HG02571 (cell line): Measurements from ENCODE around the gene SDR42E1.
"Not testable (repeated sequence)": the region's sequence is repeated elsewhere in the genome, so short reads cannot be mapped to it uniquely, and the experiment has no call there.

Experiments
- ATAC-seq: cut with Tn5 transposase; IDR thresholded peaks from one replicate; pipeline ENCODE4 v1.9.1; 2021; ENCODE audit warnings: mild to moderate bottlenecking, moderate library complexity; ENCODE audit not compliant: unreplicated experiment

SDR42E1 gene

DNA sequence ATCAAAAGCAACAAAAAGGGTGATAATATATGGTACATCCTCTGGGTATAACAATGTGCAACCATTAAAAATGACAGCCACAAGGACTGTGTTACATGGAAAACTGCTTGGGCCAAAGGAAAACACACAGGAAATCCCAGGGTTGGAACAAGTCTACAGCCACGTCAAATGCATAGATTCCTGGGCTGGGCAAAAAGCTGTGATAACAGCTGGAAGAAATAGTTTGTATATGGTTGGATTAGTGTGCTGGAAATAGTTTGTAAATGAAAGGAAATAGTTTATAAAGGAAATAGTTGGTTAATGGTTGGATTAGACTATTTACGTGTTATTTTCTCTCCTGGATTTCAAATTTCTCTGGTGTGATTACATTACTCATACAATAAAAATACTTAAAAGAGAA is 26.4 kb upstream of the SDR42E1 start:
- no peak for ATAC-seq

DNA sequence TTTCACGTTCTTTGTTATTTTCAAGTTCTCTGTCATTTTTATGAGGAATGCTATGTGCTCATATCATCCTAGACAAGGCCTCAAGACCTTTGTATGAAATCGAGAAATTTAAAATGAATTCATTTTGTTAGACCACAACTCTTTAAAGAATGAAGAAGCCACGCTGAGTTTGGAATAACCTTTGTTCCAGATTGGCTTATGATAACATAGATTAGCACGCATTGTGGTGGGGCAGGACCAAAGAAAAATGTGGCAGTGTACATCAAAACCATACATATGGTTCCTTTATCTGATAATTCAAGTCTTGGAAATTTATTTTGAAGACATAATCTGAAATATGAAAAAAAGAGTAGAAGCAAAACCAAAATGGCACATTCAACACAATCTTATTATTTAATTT is 26.0 kb upstream of the SDR42E1 start:
- ATAC-seq: no peak

DNA sequence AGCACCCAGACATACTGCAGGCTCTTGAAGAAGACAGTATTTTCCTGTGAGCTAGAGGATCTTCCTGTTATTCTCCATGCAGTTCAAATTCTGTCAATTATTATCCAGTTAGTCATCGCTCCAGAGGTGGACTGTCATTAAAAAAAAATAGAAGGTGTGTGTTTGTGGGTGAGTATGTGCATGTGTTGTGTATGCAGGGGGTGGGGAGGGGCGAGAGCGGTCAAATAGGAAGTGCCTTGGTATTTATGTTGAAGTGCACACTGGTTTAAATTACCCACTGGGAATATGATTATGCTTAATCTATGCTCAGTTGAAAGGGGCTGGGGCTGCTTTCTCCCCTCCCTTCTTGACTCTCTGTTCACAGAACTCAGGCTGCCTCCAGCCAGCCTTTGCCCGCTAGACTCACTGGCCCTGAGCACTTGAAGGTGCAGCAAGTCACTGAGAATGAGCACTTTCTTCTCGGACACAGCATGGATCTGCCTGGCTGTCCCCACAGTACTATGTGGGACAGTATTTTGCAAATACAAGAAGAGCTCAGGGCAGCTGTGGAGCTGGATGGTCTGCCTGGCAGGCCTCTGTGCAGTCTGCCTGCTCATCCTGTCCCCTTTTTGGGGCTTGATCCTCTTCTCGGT is 23.8 kb upstream of the SDR42E1 start, which contains the start of gene HSD17B2:
Gene HSD17B2, plus strand, starts transcription at position 273 of the 632 bp plus-strand sequence. Its CDS starts 172 bp downstream, at position 445.
- ATAC-seq: no peak

DNA sequence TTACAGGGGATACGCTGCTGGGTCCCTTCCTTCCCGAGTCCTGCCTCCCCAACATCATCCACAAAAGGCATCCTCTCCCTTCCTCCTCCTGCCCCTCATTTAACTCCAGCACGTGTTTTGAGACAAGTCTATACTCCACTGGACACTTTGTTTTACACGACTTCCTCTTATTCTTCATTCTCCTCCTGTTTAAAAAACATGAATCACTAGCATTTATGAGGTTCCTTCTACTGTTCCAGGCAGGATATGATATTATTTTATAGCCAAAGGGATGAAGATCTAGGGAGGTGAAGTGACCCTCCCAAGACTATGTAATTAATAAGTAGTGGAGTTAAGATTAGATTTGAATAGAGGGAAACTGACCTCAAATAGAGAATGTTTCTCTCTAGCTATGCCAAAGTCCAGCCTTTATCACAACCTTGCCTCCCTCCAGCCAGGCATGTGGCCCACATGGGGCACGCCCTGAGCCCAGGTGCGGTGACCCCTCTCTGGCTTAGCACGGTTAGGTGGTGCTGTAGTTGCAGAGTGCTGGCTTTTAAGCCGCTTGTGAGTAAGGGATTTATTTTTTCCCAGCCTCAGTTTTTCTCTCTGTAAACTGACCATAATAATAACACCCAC is 22.5 kb upstream of the SDR42E1 start:
- ATAC-seq: no peak

GRCh38 chr16:82033006-82033405 is 21.7 kb upstream of the SDR42E1 start:
- ATAC-seq: no peak

DNA sequence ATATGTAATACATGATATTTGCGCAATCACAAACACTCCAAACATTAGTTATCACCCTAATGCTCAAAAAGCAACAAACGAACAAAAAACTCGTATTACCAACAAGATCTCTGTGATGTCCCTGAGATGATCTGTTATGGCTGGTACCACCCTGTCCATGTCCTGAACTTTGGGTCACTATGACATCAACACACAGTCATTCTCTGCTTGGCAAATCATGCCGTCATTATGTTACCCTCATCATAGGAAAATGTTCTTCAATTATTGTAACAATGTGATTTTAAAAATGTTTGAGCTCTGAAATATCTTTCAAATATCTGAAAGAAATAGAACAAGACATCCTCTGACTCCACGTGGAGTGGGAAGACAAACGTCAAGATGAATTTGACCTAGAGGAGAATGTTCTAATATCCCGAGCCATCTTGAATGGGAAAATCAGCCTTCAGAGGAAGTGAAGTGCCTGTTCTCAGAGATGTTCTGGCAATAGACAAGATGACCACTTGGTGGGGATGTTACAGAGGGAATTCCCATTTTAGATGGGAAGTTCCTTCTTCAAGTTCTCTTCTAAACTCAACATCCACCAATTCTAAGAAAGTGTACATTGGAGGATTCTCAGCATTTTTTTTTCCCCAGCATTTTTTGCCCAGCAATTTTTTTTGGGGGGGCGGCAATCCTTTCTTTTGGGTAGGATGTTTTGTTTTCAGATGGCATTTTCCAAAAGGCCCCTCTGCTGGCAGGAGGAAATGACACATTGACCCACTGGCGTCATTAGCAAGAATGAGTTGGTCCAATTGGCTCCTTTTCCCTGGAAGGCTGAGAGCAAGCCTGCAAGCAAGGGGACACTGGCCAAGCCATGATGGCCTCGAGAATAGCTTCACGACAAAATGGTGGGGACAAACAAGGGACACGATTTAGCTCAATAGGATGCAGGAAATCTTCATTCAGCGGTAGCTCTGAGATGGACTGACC is 20.1 kb upstream of the SDR42E1 start:
- ATAC-seq: no peak

DNA sequence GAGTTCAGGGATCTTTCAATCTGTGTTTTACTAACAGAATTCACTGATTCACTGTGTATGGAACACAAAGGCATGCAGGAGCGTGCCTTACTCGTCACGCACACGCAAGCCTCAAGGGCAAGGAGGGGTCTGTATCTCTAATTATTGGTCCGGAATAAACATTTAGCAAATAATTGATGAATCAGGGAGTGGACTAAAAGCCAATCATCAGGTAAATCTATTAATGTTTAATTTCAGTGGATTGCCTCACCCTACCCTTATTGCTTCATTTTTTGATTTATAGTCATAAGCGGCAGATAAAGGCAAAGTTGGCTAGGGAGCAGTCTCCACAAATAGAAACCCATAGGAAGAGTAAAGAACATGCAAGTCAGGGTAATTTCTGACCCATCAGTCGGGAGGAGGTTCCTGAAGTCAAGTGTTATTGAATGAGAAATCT is 16.4 kb upstream of the SDR42E1 start:
- ATAC-seq: no peak

DNA sequence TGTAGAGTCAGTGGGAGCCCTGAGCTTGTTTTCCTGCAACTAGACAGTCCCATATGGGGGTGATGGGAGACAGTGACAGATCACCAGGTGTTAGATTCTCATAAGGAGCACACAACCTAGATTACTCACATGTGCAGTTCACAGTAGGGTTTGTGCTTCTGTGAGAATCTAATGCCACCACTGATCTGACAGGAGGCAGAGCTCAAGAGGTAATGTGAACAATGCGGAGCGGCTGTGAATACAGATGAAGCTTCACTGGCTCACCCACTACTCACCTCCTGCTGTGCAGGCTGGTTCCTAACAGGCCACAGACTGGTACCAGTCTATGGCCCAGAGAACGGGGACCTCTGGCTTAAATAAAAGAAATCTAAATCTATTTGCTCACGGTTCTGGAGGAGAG is 13.6 kb upstream of the SDR42E1 start:
- ATAC-seq: no peak

DNA sequence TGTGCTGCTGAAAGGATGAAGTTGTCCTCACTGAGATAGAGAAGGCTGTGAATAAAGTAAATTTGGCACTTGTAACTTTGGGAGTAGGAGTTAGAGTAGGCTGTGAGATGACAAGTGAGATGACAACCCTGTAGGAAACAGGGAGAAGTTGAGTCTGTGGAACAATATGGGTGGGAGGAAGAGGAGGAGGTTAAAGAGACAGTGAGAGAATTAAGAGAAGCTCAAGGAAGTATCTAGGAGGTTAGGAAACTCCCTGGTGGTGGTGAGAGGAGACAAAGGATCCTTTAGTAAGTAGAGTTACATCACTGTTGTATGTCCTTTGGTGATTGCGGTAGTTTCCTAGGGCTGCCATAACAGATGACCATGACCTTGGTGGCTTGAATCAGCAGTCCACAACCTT is 13.0 kb upstream of the SDR42E1 start:
- no peak for ATAC-seq

- ATAC-seq: no peak
Observed at GRCh38 chr16:82023206-82023605, 11.9 kb upstream of the SDR42E1 start.

DNA sequence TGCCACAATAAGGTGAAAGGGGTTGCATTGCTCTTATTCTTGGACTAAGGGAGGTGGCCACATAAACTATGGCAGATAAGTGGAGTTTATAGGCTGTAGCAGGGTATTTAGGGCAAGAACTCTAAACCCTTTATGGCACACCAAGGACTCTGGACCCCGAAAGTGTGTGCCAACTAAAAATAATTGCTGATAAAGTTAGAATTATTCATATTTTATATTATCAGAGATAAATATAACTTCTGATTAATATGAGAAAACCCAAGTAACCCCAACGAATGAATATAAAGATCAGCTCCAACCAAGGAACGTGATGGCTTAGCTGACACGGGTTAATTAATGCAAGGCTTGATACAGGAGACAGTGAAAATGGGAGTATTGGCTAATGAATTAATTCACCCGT is 8.8 kb upstream of the SDR42E1 start:
- ATAC-seq: no peak

DNA sequence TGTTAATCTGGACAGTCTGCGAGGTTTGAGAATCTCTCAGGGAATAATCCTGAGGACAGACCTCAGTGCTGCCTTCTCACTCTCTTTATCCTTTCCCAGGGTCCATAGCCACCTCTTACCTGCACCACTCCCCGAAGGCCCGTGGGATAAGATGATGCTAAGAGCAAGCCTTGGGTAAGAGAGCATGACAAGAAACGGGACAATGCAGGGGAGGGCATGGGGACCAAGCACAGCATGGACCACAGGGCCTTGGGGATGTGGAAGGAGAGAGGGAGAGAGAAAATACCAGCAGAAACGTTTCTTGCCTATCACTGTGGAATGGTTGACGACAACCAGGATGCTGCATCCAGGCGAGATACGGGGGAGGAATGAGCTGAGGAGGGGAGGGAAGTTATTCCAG is 8.3 kb upstream of the SDR42E1 start:
- ATAC-seq: no peak

GRCh38 chr16:82017911-82018568 is 6.8 kb upstream of the SDR42E1 start:
- no peak for ATAC-seq

- ATAC-seq: no peak
Observed at GRCh38 chr16:82016964-82017363, 5.7 kb upstream of the SDR42E1 start.

DNA sequence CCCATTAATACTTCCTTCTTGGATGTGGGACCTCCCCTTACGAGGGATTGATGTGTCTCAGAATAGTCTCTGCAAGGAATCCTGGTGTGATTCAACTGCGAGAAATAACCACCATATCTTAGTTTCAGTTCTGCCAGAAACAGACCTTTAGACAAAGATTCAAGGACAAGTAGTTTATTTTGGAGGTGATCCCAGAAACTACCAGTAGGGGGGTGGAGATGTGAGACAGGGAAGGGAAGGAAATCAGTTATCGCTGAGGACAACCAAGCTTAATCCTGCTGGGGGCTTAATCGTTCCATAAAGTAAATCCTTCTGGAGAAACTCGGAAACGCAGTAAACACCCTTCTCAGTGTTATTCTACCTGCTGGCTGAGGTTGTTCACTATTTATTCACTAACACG is 5.0 kb upstream of the SDR42E1 start:
- no peak for ATAC-seq

GRCh38 chr16:82013139-82013538 is 1.9 kb upstream of the SDR42E1 start:
- no peak for ATAC-seq

- ATAC-seq: no peak
Observed at GRCh38 chr16:82010649-82011048, 621 bp downstream of the SDR42E1 start.

- ATAC-seq: not testable (repeated sequence)
Observed at GRCh38 chr16:82009789-82010188, 1.5 kb downstream of the SDR42E1 start.

DNA sequence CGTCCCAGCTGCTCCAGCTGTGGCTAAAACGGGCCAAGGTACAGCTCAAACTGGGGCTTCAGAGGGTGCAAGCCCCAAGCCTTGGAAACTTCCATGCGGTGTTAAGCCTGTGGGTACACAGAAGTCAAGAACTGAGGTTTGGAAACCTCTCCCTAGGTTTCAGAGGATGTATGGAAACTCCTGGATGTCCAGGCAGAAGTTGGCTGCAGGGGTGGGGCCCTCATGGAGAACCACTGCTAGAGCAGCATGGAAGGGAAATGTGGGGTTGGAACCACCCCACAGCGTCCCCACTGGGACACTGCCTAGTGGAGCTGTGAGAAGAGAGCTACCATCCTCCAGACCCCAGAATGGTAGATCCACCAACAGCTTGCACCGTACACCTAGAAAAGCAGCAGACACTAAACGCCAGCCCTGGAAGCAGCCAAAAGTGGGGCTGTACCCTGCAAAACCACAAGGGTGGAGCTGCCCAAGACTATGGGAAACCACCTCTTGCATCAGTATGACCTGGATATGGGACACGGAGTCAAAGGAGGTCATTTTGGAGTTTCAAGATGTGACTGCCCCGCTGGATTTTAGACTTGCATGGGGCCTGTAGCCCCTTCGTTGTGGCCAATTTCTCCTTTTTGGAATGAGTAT is 2.2 kb downstream of the SDR42E1 start:
- no peak for ATAC-seq

DNA sequence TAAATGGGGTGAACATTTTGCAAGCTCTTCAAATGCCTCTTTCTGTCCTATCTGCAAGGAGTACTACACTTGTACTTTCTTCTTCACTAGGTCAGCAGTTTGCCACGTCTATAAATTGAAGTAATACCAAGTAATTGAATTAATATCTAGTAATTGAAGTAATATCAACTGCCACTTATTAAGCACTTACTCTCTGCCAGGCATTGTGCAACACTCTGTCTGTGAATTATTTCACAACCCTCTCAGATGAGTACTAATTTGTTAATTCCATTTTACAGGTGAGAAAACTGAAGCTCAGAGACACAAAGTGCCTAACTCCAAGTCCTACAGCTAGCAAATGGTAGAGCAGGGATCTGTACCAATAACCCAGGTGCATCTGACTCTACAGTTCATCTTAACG is 4.1 kb downstream of the SDR42E1 start:
- ATAC-seq: no peak

DNA sequence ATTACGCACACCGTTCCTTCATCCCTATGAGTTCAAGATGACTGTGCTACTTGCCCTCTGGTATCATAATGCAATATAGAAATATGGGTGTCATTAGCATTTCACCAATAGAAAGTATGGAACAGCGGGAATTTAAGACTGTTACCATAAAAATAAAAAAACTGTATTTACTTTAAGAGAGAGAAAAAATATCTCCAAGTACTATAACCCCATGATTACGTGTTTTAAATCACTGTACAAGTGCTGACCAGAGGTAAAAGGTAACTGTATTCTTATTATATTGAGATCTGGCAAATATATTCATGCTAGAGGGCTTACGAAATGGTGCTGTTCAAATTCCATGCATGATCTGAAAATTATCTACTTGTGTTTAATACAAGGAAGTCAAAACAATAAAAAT is 5.2 kb downstream of the SDR42E1 start:
- ATAC-seq: no peak
